ENCODE results near the gene ZNF546.

DNA sequence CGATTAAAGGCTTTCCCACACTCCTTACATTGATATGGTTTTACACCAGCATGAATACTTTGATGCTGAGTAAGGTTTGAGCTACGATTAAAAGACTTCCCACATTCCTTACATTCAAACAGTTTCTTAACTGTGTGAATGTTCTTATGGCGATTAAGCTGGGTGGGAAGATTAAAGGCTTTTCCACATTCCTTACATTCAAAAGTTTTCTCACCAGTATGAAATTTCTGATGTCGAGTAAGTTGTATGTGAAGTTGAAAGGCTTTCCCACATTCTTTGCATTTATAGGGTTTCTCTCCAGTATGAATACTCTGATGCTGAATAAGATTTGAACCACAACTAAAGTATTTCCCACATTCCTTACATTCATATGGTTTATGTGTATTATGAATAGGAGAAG, 39.1 kb downstream of the ZNF546 start:
- TF ChIP-seq, protein P1, sequence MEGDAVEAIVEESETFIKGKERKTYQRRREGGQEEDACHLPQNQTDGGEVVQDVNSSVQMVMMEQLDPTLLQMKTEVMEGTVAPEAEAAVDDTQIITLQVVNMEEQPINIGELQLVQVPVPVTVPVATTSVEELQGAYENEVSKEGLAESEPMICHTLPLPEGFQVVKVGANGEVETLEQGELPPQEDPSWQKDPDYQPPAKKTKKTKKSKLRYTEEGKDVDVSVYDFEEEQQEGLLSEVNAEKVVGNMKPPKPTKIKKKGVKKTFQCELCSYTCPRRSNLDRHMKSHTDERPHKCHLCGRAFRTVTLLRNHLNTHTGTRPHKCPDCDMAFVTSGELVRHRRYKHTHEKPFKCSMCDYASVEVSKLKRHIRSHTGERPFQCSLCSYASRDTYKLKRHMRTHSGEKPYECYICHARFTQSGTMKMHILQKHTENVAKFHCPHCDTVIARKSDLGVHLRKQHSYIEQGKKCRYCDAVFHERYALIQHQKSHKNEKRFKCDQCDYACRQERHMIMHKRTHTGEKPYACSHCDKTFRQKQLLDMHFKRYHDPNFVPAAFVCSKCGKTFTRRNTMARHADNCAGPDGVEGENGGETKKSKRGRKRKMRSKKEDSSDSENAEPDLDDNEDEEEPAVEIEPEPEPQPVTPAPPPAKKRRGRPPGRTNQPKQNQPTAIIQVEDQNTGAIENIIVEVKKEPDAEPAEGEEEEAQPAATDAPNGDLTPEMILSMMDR (IDR thresholded peaks at IDR 0.05; ENCODE audit: extremely low read depth in 1 of 2, insufficient read depth in 1 of 2, low read depth in 1 of 2, low read length in 2 of 2): no peak
- TF ChIP-seq, protein P2, sequence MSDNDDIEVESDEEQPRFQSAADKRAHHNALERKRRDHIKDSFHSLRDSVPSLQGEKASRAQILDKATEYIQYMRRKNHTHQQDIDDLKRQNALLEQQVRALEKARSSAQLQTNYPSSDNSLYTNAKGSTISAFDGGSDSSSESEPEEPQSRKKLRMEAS (IDR thresholded peaks at IDR 0.05; ENCODE audit: insufficient read depth, insufficient read length): no peak
- TF ChIP-seq EZH2 (IDR thresholded peaks at IDR 0.05; ENCODE audit: borderline replicate concordance, low read depth, low read length, severe bottlenecking): no peak
- TF ChIP-seq POLR2AphosphoS5 (IDR thresholded peaks at IDR 0.05; ENCODE audit: insufficient read depth, low read depth, low read length): no peak
- no peak for TF ChIP-seq POLR2A (IDR thresholded peaks at IDR 0.05; ENCODE audit: low read depth, low read length)
- no peak for TF ChIP-seq MYC (IDR thresholded peaks at IDR 0.05; ENCODE audit: low read depth, low read length)
- TF ChIP-seq JUN (IDR thresholded peaks at IDR 0.05; ENCODE audit: borderline replicate concordance, insufficient read depth, insufficient read length, low read depth): no peak
- TF ChIP-seq FOS (IDR thresholded peaks at IDR 0.05; ENCODE audit: borderline replicate concordance, insufficient read depth, low read length): no peak

All from endothelial cell of umbilical vein (primary cell).